ENCODE results near the gene EPOP. TPM values are rescaled to one million over a fixed set of nuclear protein-coding genes. Genes with fewer than 3 reads are reported as not detected.

The EPOP gene
- total and polyA plus RNA-seq, 2 of the 13 experiments (the other 11 are each of a cell fraction or from before 2014, with no cell fraction given): 14.7 to 37.8 TPM

- TF ChIP-seq ZNF780A (CRISPR knock-in tag; IDR thresholded peaks at IDR 0.05) (no peak), MAFK (conservative IDR thresholded peaks at IDR 0.05 in 1 of 2, IDR thresholded peaks at IDR 0.05 in 1 of 2; ENCODE audit: low read length in 2 of 2) (no peak), HOXD1 (CRISPR knock-in tag; IDR thresholded peaks at IDR 0.05) (no peak), SRSF9 (IDR thresholded peaks at IDR 0.05; ENCODE audit: borderline replicate concordance, insufficient read depth, low read depth, low read length, poor library complexity, severe bottlenecking) (no peak), SSRP1 (CRISPR knock-in tag; IDR thresholded peaks at IDR 0.05) (peak; percentile 98), ZFAT (CRISPR knock-in tag; conservative IDR thresholded peaks at IDR 0.05) (no peak), SOX13 (IDR thresholded peaks at IDR 0.05) (no peak), SOX13 (CRISPR knock-in tag; conservative IDR thresholded peaks at IDR 0.05 in 1 of 2, IDR thresholded peaks at IDR 0.05 in 1 of 2) (peak in 1 of 2 experiments; percentile 60; a peak in 1 of 4 replicates), TBP (CRISPR knock-in tag; IDR thresholded peaks at IDR 0.05) (no peak), ZBTB34 (CRISPR knock-in tag; IDR thresholded peaks at IDR 0.05) (no peak), JDP2 (CRISPR knock-in tag; IDR thresholded peaks at IDR 0.05; ENCODE audit: borderline replicate concordance) (no peak), ZNF276 (CRISPR knock-in tag; IDR thresholded peaks at IDR 0.05; ENCODE audit: low read depth) (no peak), ZNF569 (CRISPR knock-in tag; IDR thresholded peaks at IDR 0.05; ENCODE audit: borderline replicate concordance) (no peak), TCF7L2 (IDR thresholded peaks at IDR 0.05; ENCODE audit: low read depth, low read length) (no peak), TEF (CRISPR knock-in tag; IDR thresholded peaks at IDR 0.05) (no peak), MYC (CRISPR knock-in tag; IDR thresholded peaks at IDR 0.05; ENCODE audit: borderline replicate concordance) (peak; percentile 95), E2F2 (CRISPR knock-in tag; IDR thresholded peaks at IDR 0.05; ENCODE audit: borderline replicate concordance) (no peak), SRSF1 (optimal IDR thresholded peaks at IDR 0.05; ENCODE audit: low read depth, low read length) (no peak), NPAS2 (CRISPR knock-in tag; IDR thresholded peaks at IDR 0.05; ENCODE audit: borderline replicate concordance) (no peak), NRL (CRISPR knock-in tag; IDR thresholded peaks at IDR 0.05; ENCODE audit: borderline replicate concordance) (0 out of 2 replicates have a peak, but pooled peaks have one; percentile 39), ZNF430 (CRISPR knock-in tag; IDR thresholded peaks at IDR 0.05) (no peak), NFIB (CRISPR knock-in tag; IDR thresholded peaks at IDR 0.05; ENCODE audit: borderline replicate concordance) (no peak), ZBTB7B (CRISPR knock-in tag; IDR thresholded peaks at IDR 0.05) (peak; percentile 89; the same call in 1 of the 2 replicates)
- TF ChIP-seq, protein P1, sequence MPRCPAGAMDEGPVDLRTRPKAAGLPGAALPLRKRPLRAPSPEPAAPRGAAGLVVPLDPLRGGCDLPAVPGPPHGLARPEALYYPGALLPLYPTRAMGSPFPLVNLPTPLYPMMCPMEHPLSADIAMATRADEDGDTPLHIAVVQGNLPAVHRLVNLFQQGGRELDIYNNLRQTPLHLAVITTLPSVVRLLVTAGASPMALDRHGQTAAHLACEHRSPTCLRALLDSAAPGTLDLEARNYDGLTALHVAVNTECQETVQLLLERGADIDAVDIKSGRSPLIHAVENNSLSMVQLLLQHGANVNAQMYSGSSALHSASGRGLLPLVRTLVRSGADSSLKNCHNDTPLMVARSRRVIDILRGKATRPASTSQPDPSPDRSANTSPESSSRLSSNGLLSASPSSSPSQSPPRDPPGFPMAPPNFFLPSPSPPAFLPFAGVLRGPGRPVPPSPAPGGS (CRISPR knock-in tag; IDR thresholded peaks at IDR 0.05): no peak; the same call in 1 of the 2 replicates
These were observed 11.5 kb downstream of the EPOP start (continued) for GRCh38 chr17:38663125-38663751.
